HK-2 (cell line): Measurements from ENCODE around the gene ZNF711.
A peak's percentile ranks its signal among the peaks of the same experiment; 100 is the strongest.
"Not testable (repeated sequence)": the region's sequence is repeated elsewhere in the genome, so short reads cannot be mapped to it uniquely, and the experiment has no call there.

Experiments
- DNase-seq: peaks from one replicate; pipeline ENCODE4 v3.0.0-alpha.2; 2018; ENCODE audit not compliant: unreplicated experiment

Gene ZNF711

DNA sequence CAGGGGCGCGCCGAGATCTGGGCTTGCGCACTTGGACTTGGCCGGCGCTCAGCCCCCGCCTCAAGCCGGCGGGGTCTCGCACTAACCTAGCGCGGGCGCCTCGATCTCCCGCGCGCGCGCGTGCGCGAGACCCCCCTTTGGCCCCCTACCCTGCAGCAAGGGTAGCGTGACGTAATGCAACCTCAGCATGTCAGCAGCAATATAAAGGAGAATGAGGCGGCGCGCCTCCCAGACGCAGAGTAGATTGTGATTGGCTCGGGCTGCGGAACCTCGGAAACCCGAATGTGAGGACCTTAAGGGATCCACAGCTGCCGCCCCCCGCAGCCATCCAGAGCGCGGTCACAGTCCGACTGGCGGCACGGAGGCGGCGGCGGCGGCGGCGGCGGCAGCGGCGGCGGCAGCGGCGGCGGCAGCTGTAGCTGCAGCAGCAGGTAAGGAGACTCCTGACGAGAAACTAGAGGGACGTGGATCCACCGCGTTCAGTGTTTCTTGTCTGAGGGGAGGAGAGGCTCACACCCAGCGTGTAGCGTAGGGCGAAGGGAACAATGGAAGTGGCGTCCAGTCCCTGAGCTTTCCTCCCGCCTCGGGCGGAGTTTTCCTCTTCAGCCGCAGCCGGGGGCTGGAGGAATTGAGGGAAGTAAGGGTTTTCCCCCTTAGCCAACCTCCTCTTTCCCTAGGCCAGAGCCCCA, at the start of gene ZNF711, which contains the start of gene SATL1:
Gene ZNF711, plus strand, starts transcription at position 231 of the 689 bp plus-strand sequence. CDS start 3,582 bp downstream, outside the sequence.
Gene SATL1, minus strand, starts transcription at position 19 of the 689 bp plus-strand sequence. CDS start 134,811 bp downstream, outside the sequence.
- DNase-seq = peak; percentile 6

DNA sequence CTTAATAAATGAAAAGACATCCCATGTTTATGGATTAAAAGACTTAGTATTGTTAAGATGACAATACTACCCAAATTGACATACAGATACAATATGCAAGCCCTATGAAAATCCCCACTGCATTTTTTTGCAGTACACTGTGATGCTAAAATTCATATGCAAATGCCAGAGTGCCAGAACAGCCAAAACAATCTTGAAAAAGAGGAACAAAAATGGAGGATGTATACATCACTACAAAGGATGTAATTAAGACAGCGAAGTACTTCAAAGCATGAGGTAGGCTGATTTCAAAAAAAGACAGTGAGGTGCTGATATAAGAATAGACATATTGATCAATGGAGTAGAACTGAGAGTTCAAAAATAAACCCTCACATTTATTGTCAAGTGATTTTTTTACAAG, 47.5 kb upstream of the ZNF711 start:
- no peak for DNase-seq

GRCh38 chrX:85203461-85203970, 40.3 kb upstream of the ZNF711 start:
- DNase-seq = no peak

GRCh38 chrX:85213792-85214530, 29.8 kb upstream of the ZNF711 start:
- no peak for DNase-seq

GRCh38 chrX:85215946-85216345, 27.8 kb upstream of the ZNF711 start:
- DNase-seq = no peak

DNA sequence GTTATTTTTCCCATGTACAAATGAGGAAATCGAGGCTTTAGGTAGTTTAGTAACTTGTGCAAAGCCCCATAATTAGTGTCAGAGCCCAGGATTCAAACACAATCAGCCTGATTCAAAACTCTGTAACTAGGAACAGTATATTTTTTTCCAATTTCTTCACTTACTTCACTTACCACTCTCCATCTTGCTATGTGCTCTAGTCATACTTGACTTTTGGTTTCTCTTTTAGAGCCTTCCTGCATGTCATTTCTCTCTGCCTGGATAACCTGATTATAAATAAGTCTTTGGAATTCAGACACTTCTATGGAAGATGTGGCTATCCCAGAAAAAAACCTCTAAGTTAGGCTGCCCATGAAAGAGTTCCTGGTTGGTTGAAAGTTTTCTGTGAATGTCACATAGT, 22.4 kb upstream of the ZNF711 start:
- no peak for DNase-seq

- no peak for DNase-seq
Measured at GRCh38 chrX:85223359-85223758, 20.4 kb upstream of the ZNF711 start.

- no peak for DNase-seq
Measured at GRCh38 chrX:85243155-85243554, 636 bp upstream of the ZNF711 start.

DNA sequence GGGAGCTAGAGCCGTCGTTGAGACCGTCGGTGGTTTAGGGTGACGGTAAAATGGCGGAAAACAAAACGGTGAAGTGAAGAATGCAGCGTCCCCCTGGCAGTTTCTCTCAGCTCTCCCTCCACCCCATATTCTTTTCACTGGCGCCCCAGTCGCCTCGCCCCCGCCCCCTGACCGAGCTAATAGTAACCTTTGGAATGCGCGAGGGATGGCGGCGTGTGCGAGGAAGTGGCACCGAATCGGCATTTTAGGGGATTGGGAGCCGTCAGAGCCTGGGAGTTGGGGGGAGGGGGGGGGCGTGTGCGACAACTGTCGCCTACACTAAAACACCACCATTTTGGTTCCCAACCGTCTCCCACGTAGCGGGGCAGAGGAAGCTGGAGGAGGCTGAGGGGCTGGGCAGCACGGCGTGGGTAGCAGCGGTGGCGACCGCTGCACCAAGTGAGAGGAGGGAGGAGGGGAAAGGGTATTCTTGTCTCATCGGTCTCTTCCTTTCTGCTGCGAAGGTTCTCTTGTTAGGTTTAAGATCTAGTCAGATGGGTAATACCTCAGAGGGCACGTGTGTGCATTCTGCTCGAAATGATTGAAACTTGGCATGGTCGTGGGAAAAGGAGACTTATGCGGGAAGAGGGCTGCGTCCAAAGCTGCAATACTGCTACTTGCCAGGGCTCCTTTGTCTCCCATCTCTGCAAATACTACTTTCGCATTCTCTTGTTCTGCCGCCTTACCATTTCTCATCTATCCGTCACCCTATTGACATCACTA, 840 bp downstream of the ZNF711 start:
- DNase-seq = peak; percentile 1

- DNase-seq = not testable (repeated sequence)
Measured at GRCh38 chrX:85285286-85285685, 41.5 kb downstream of the ZNF711 start.

GRCh38 chrX:85288992-85289723, 45.4 kb downstream of the ZNF711 start:
- DNase-seq = no peak

DNA sequence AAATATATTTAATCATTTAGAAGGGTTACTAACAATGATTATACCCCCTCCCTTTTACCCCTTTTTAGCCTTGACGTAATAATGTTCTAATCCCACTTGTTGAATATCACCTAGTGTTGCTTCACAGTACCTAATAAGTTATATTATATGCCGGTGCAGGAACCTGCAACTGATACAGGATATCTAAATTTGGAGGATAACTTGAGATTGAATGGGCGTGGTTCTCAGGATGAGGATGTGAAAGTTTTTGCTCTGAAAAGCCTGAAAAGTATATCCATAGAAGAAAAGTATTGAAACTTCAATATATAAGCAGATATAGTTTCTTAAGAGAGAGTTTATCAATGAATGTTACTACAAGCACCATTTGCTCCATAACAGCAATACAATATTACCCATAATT, 59.8 kb downstream of the ZNF711 start:
- DNase-seq = no peak

DNA sequence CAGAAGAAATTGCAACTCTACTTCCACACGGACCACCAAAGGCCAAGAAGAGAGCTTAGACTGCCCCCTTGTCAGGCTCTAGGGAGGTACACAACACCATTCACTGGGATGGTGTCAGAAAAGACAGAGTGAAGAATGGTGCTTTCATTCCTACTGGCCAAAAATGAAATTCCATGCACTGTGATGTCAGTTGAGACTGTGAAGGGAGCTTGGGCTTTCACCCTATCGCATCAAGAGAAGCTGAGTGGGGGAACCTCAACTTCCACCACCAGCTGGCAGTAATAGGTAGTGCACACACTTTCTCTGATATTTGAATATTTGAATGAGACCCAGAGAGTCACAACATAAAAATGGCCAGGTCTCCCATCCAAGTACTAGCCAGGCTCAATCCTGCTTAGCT, 65.9 kb downstream of the ZNF711 start:
- DNase-seq = no peak

GRCh38 chrX:85311348-85311747, 67.6 kb downstream of the ZNF711 start:
- DNase-seq = not testable (repeated sequence)
